SU-DHL-6 (cell line): ENCODE data around the gene SYNGR4.

Experiments
- CTCF ChIP-seq: fragments of 200-600 bp; sonication (generic); IDR thresholded peaks from one replicate; pipeline ENCODE4 v1.5.1; 2017; ENCODE audit warnings: antibody characterized with exemption, mild to moderate bottlenecking, low read length, moderate library complexity; ENCODE audit not compliant: insufficient read depth, poor library complexity, severe bottlenecking
- EZH2phosphoT487 ChIP-seq: fragments of 200-600 bp; sonication (generic), shearing (Covaris generic); conservative IDR thresholded peaks from 2 replicates; pipeline ENCODE4 v1.6.1; 2018; ENCODE audit warnings: mild to moderate bottlenecking, antibody characterized with exemption, low read length, moderate library complexity, mixed read lengths

GRCh38 chr19:48370955-48371354 lies 6.8 kb downstream of the SYNGR4 start:
- TF ChIP-seq CTCF (no peak), EZH2phosphoT487 (no peak)
